HL-60 (cell line): ENCODE measurements around the gene REEP2.

Experiments
- DNase-seq, 2 experiments: peaks; one replicate each; pipeline ENCODE4 v3.0.0-alpha.2; 2010 to 2020; ENCODE audit warnings: low read depth in 1 of 2, low spot score in 1 of 2
- H3K27ac ChIP-seq: fragments of 250-450 bp; sonication (Bioruptor Pico); replicated peaks from 2 replicates; pipeline ENCODE4 v1.5.1; 2020; ENCODE audit warnings: mild to moderate bottlenecking, moderate library complexity
- H3K27me3 ChIP-seq: fragments of 250-450 bp; sonication (Bioruptor Pico); 2 replicates; pipeline ENCODE4 v1.5.1; 2021; ENCODE audit warnings: mild to moderate bottlenecking, moderate library complexity; ENCODE audit not compliant: insufficient read depth, poor library complexity, severe bottlenecking
- H3K4me3 ChIP-seq: replicated peaks from 2 replicates; pipeline ENCODE4 v1.5.1; 2011; ENCODE audit warnings: mild to moderate bottlenecking, control low read depth, low read length; ENCODE audit not compliant: insufficient read depth
- GABPA ChIP-seq: IDR thresholded peaks from 2 replicates; pipeline ENCODE4 v1.6.1; 2012; ENCODE audit warnings: low read depth
- POLR2AphosphoS5 ChIP-seq: IDR thresholded peaks from 2 replicates; pipeline ENCODE4 v1.6.1; 2012; ENCODE audit warnings: low read depth
- REST ChIP-seq: IDR thresholded peaks from 2 replicates; pipeline ENCODE4 v1.6.1; 2012; ENCODE audit warnings: low read depth; ENCODE audit not compliant: insufficient replicate concordance
- SPI1 ChIP-seq: IDR thresholded peaks from 2 replicates; pipeline ENCODE4 v1.6.1; 2012; ENCODE audit warnings: low read depth, mild to moderate bottlenecking, borderline replicate concordance
- TF ChIP-seq, protein P1 (sequence below): IDR thresholded peaks from one replicate; pipeline ENCODE4 v1.5.1; 2011; ENCODE audit warnings: low read length, control low read depth, inconsistent platforms; ENCODE audit not compliant: insufficient read depth

Gene REEP2

DNA sequence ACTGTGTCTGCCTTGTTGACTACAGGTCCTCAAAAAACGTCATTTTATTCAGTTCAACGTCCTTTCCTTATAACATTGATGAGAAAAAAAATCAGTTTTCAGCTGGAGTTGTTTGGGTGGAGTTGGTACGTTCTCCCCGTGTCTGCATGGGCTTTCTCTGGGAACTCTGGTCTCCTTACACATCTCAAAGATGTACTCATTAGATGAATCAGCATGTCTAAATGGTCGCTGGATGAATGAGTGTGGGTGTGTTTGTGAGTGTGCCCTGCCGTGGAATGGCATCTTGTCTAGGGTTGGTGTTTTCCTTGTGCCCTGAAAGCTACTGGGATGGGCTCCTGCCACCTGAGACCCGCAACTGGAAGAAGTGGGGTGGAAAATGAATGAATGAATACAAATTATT, 56.5 kb downstream of the REEP2 start:
- DNase-seq: no peak
- Histone ChIP-seq H3K27ac (no peak overlapping the region), H3K4me3 (no peak overlapping the region), H3K27me3 (no peaks in the 10 kb centered on the region)
- TF ChIP-seq GABPA (no peak), REST (no peak), SPI1 (no peak), POLR2AphosphoS5 (no peak)
- TF ChIP-seq, protein P1, sequence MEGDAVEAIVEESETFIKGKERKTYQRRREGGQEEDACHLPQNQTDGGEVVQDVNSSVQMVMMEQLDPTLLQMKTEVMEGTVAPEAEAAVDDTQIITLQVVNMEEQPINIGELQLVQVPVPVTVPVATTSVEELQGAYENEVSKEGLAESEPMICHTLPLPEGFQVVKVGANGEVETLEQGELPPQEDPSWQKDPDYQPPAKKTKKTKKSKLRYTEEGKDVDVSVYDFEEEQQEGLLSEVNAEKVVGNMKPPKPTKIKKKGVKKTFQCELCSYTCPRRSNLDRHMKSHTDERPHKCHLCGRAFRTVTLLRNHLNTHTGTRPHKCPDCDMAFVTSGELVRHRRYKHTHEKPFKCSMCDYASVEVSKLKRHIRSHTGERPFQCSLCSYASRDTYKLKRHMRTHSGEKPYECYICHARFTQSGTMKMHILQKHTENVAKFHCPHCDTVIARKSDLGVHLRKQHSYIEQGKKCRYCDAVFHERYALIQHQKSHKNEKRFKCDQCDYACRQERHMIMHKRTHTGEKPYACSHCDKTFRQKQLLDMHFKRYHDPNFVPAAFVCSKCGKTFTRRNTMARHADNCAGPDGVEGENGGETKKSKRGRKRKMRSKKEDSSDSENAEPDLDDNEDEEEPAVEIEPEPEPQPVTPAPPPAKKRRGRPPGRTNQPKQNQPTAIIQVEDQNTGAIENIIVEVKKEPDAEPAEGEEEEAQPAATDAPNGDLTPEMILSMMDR: no peak
